GM23248 (cell line): ENCODE results near the gene MITF.

Experiments
- EZH2 ChIP-seq: fragments of 200-600 bp; sonication (generic); IDR thresholded peaks from 2 replicates; pipeline ENCODE4 v1.6.1; 2018; ENCODE audit warnings: antibody characterized with exemption, mild to moderate bottlenecking; ENCODE audit not compliant: insufficient read depth, poor library complexity, severe bottlenecking
- EZH2phosphoT487 ChIP-seq: fragments of 200-600 bp; sonication (generic); IDR thresholded peaks from 2 replicates; pipeline ENCODE4 v1.6.1; 2018; ENCODE audit warnings: antibody characterized with exemption, moderate library complexity, mild to moderate bottlenecking, low read depth; ENCODE audit not compliant: insufficient read depth

- TF ChIP-seq EZH2phosphoT487 (no peak), EZH2 (no peak)
Observed at GRCh38 chr3:69764861-69765260, 25.6 kb downstream of the MITF start.
